Ascending aorta (tissue), 2 donors: Measurements from ENCODE around the gene TNFRSF11A. TPM values are rescaled to one million over a fixed set of nuclear protein-coding genes. Genes with fewer than 3 reads are reported as not detected.

ENCODE experiments used
- DNase-seq, 2 donors: peaks; one replicate each; pipeline ENCODE4 v3.0.0-alpha.2; 2019; ENCODE audit warnings: low spot score in 2 of 2
- H3K27ac ChIP-seq, 2 donors: fragments of 200-600 bp; sonication (generic); one replicate each; pipeline ENCODE4 v1.5.1; 2016 to 2017; ENCODE audit warnings: mild to moderate bottlenecking in 1 of 2
- H3K27me3 ChIP-seq: fragments of 200-600 bp; sonication (generic); one replicate; pipeline ENCODE4 v1.5.1; 2017
- H3K36me3 ChIP-seq, 2 donors: fragments of 200-600 bp; sonication (generic); one replicate each; pipeline ENCODE4 v1.5.1; 2016
- H3K4me1 ChIP-seq, 2 donors: fragments of 200-600 bp; sonication (generic); one replicate each; pipeline ENCODE4 v1.5.1; 2016 to 2017; ENCODE audit warnings: mild to moderate bottlenecking in 1 of 2
- H3K4me3 ChIP-seq, 2 donors: fragments of 200-600 bp; sonication (generic); one replicate each; pipeline ENCODE4 v1.5.1; 2016 to 2017; ENCODE audit warnings: mild to moderate bottlenecking in 1 of 2
- H3K9me3 ChIP-seq, 2 donors: fragments of 200-600 bp; sonication (generic); one replicate each; pipeline ENCODE4 v1.5.1; 2016
- intact Hi-C: fragments of 100-400 bp; cut with DNase I; formaldehyde crosslinking; loops from one replicate; pipeline ENCODE4 v1.15.1; 2023
- total RNA-seq: library from RNA; depleted of rRNA; stranded (reverse); fragments of >200 nt; gene quantifications from one replicate; pipeline ENCODE4 v1.1.0, GENCODE V29; 2016
- TF ChIP-seq, protein P1 (sequence below), 3 experiments: fragments of 200-600 bp in 2 of 3; fragments of 450-650 bp in 1 of 3; sonication (generic) in 2 of 3; IDR thresholded peaks; one replicate each; pipeline ENCODE4 v1.5.1; 2016 to 2019; ENCODE audit warnings: antibody characterized with exemption in 3 of 3, mild to moderate bottlenecking in 1 of 3, moderate library complexity in 1 of 3

The TNFRSF11A gene
- total RNA-seq, 1 donor from 2014 or later, result 2.7 TPM

DNA sequence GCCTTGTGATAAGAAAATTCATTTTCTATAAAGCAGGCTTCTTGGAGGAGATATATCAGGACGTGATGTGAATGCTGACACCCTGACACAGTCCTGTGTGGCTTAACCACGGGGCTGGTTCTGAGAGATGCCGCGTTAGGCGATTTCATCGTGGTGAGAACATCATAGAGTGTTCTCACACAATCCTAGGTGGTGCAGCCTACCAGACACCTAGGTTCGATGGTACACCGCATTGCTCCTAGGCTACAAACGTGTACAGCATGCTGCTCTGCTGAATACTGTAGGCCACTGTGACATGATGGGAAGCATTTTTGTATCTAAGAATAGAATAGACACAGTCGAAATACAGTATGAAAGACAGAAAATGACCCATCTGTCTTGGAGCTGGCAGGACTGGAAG, 82.5 kb downstream of the TNFRSF11A start:
- Histone ChIP-seq H3K4me1 (no peaks in the 10 kb centered on the region), H3K27me3 (no peaks in the 10 kb centered on the region), H3K9me3 (no peaks in the 10 kb centered on the region), H3K27ac (no peak overlapping the region), H3K4me3 (no peak overlapping the region), H3K36me3 (no peaks in the 10 kb centered on the region)
- DNase-seq, result peak in 1 of 2 donors; percentile 4
- TF ChIP-seq, protein P1, sequence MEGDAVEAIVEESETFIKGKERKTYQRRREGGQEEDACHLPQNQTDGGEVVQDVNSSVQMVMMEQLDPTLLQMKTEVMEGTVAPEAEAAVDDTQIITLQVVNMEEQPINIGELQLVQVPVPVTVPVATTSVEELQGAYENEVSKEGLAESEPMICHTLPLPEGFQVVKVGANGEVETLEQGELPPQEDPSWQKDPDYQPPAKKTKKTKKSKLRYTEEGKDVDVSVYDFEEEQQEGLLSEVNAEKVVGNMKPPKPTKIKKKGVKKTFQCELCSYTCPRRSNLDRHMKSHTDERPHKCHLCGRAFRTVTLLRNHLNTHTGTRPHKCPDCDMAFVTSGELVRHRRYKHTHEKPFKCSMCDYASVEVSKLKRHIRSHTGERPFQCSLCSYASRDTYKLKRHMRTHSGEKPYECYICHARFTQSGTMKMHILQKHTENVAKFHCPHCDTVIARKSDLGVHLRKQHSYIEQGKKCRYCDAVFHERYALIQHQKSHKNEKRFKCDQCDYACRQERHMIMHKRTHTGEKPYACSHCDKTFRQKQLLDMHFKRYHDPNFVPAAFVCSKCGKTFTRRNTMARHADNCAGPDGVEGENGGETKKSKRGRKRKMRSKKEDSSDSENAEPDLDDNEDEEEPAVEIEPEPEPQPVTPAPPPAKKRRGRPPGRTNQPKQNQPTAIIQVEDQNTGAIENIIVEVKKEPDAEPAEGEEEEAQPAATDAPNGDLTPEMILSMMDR (IDR thresholded peaks at IDR 0.05), result no peak
- intact Hi-C loops, result no loop called here

DNA sequence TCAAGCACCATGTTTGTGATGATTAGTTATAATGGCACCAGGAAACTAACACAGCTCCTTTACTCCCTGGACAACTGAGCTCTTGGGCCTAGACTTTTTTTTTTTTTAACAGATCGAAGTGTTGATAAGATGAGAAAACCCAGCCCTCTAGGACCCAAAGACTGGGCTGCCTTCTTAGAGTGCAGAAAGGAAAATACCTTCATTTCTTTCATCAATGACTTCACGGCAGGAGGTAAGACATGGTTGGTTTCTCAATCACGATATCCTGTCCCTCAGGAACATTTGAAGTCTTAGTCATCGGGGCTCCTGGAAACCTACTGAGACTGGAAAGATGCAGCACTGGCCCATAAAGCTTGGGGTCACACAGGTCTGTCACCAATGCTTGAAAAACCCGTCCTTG, 84.7 kb downstream of the TNFRSF11A start:
- H3K4me3 ChIP-seq, result no peak overlapping the region
- H3K4me1 ChIP-seq, result no peaks in the 10 kb centered on the region
- intact Hi-C loops, result no loop called here
- H3K9me3 ChIP-seq, result no peaks in the 10 kb centered on the region
- TF ChIP-seq, protein P1 (IDR thresholded peaks at IDR 0.05), result no peak
- no peak overlapping the region for H3K27ac ChIP-seq
- no peaks in the 10 kb centered on the region for H3K27me3 ChIP-seq
- peak in 1 of 2 donors; percentile 1 for DNase-seq
- H3K36me3 ChIP-seq, result no peaks in the 10 kb centered on the region

DNA sequence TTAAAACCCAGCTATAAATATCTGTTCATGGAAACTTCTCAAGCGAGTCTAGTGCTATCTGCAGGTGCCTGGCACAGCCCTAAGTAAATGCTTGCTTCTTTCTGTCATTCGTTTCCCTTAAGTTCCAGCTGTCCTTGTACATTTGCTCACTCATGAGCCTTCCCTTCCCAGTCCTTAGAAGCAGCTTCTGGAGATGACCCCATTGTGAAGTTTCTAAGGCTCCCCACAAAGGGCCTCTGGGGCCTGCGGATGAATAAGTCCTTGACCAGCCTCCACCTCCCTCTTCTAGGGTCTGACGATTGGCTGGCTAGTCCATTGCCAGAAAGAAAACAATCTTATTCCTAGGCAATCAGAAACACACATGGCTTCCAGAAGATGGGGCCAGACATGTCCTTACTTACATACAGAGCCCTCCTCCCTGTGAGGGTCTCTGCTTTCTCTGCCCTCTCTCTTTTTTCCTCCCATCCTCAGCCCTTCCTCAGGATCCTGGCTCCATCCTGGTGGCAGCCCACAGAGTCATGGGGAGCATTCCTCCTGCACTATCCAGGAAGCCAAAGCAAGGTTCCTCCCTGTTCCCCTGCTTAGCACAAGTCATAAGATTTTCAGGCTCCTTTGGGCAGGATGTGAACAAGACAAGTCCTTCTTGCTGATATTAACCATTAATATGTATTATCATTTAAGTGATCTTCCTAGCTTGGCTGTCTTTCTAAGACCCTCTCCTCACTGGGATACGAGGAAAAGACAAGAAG, 87.3 kb downstream of the TNFRSF11A start:
- H3K27me3 ChIP-seq, result no peaks in the 10 kb centered on the region
- no peak overlapping the region for H3K4me3 ChIP-seq
- TF ChIP-seq, protein P1 (IDR thresholded peaks at IDR 0.05), result no peak
- H3K27ac ChIP-seq, result no peak overlapping the region
- H3K9me3 ChIP-seq, result no peaks in the 10 kb centered on the region
- H3K36me3 ChIP-seq, result no peaks in the 10 kb centered on the region
- peak in 1 of 2 donors; percentile 18 for DNase-seq
- intact Hi-C loops, result no loop called here
- H3K4me1 ChIP-seq, result no peaks in the 10 kb centered on the region

DNA sequence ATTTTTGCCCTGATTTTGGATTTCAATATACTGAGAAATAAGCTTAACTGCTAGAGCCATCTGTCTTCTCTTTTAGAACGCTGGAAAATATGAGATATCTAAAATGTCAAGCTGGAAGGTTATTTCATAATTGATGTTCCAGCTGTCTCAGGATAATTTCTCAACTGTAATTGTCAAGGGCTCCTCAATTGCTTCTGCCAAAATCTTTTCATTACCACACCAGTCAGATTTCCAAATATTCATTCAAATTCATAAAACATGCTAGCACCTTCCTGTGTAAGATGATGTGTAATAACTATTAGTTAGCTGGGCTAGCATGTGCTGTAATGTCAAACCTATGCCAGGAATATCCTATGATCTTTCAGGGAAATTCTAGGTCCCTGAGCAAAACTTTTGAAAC, 88.1 kb downstream of the TNFRSF11A start:
- Histone ChIP-seq H3K4me3 (no peak overlapping the region), H3K4me1 (no peaks in the 10 kb centered on the region), H3K9me3 (no peaks in the 10 kb centered on the region), H3K27ac (no peak overlapping the region), H3K36me3 (no peaks in the 10 kb centered on the region), H3K27me3 (no peaks in the 10 kb centered on the region)
- intact Hi-C loops, result no loop called here
- TF ChIP-seq, protein P1 (IDR thresholded peaks at IDR 0.05), result no peak
- DNase-seq, result no peak

DNA sequence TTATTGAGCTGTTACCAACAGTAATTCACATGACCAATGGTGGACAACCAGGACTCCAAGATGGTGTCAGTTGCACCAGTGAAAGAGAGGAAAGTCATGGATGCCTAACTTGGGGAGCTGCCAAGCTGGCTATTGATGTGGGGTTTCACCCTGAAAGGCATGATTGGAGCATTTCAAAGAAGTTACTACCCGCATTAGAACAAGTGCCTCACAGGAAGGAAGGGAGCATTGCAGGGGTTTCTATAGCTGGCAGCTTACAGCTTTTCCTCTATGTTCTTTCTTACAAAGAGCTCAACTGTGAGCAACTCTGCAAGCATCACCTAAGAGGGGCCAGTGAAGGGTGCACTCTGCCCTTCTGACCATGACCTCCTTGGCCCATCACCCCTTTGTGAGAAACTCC, 93.1 kb downstream of the TNFRSF11A start:
- Histone ChIP-seq H3K27ac (no peak overlapping the region), H3K4me1 (no peaks in the 10 kb centered on the region), H3K4me3 (no peak overlapping the region), H3K9me3 (no peaks in the 10 kb centered on the region), H3K36me3 (no peaks in the 10 kb centered on the region), H3K27me3 (no peaks in the 10 kb centered on the region)
- TF ChIP-seq, protein P1 (IDR thresholded peaks at IDR 0.05), result no peak
- intact Hi-C loops, result no loop called here
- DNase-seq, result peak in 1 of 2 donors; percentile 24
